GM18870 (cell line): ENCODE data around the gene PHKA2.

ENCODE experiments used
- ATAC-seq: cut with Tn5 transposase; IDR thresholded peaks from one replicate; pipeline ENCODE4 v1.9.1; 2021; ENCODE audit warnings: moderate library complexity; ENCODE audit not compliant: unreplicated experiment

Gene PHKA2

GRCh38 chrX:18934708-18935107 is 49.2 kb downstream of the PHKA2 start:
- ATAC-seq: no peak

- no peak for ATAC-seq
These were observed 50.3 kb downstream of the PHKA2 start for GRCh38 chrX:18933617-18934016.

GRCh38 chrX:18931972-18932371 is 51.9 kb downstream of the PHKA2 start:
- ATAC-seq: no peak

- no peak for ATAC-seq
These were observed 54.1 kb downstream of the PHKA2 start for GRCh38 chrX:18929775-18930174.

GRCh38 chrX:18927558-18927957 is 56.4 kb downstream of the PHKA2 start:
- no peak for ATAC-seq

GRCh38 chrX:18924507-18925088 is 59.3 kb downstream of the PHKA2 start:
- no peak for ATAC-seq

GRCh38 chrX:18920566-18920965 is 63.3 kb downstream of the PHKA2 start:
- no peak for ATAC-seq

GRCh38 chrX:18920079-18920478 is 63.8 kb downstream of the PHKA2 start:
- ATAC-seq: no peak

- no peak for ATAC-seq
These were observed 66.1 kb downstream of the PHKA2 start for GRCh38 chrX:18917831-18918230.

- no peak for ATAC-seq
These were observed 77.6 kb downstream of the PHKA2 start for GRCh38 chrX:18906286-18906685.

GRCh38 chrX:18900401-18900976 is 83.4 kb downstream of the PHKA2 start:
- no peak for ATAC-seq

- no peak for ATAC-seq
These were observed 84.0 kb downstream of the PHKA2 start for GRCh38 chrX:18899796-18900380.

GRCh38 chrX:18898492-18898891 is 85.4 kb downstream of the PHKA2 start:
- ATAC-seq: no peak

GRCh38 chrX:18898091-18898490 is 85.8 kb downstream of the PHKA2 start:
- no peak for ATAC-seq

GRCh38 chrX:18897611-18898010 is 86.3 kb downstream of the PHKA2 start:
- ATAC-seq: no peak

GRCh38 chrX:18896680-18897544 is 87.0 kb downstream of the PHKA2 start:
- ATAC-seq: no peak

GRCh38 chrX:18895189-18895951 is 88.5 kb downstream of the PHKA2 start:
- ATAC-seq: no peak

GRCh38 chrX:18894156-18894555 is 89.8 kb downstream of the PHKA2 start:
- no peak for ATAC-seq

GRCh38 chrX:18893536-18893935 is 90.4 kb downstream of the PHKA2 start:
- ATAC-seq: no peak

- ATAC-seq: no peak
These were observed 91.0 kb downstream of the PHKA2 start for GRCh38 chrX:18892899-18893298.

- ATAC-seq: no peak
These were observed 92.4 kb downstream of the PHKA2 start for GRCh38 chrX:18891548-18891945.
